ENCODE results near the gene HS6ST1.
"Not testable (repeated sequence)": the region's sequence is repeated elsewhere in the genome, so short reads cannot be mapped to it uniquely, and the experiment has no call there.

Gene HS6ST1

DNA sequence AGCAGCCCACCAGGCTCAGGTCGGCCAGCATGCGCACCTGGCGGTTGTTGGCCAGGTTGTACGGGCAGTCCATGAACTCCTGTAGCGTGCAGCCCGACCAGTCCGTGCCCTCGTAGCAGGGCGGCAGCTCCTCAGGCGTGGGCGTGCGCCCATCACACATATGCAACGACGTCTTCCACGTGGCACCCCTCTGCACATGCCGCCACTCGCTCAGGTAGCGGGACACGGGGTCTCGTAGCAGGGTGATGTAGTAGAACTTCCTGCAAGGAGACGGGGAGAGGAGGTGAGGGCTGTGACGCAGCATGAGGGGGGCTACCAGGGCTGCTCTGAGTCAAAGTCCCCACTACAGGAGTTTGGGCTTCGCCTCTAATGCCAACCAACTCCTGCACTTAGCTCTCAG is 50.1 kb downstream of the HS6ST1 start:
- not testable (repeated sequence) for DNase-seq

DNA sequence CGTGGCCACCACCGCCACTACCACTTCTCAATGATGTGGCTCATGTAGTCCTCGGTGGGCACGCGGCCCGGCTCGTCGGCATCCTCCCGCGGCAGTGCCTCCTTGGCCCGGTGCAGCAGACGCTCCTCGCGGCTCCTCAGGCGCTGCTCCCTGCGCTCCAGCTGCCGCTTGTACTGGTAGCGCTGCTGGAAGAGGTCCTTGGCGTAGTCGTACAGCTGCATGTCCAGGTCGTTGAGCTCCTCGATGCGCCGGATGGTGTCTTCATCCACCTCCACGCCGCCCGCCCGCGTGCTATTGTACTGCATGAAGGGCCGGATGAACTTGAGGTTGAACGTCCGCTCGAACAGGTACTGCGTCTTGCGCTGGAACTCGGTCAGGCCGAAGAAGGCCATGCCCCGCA is 50.5 kb downstream of the HS6ST1 start:
- DNase-seq, result not testable (repeated sequence)

GRCh38 chr2:128267649-128268048 is 51.0 kb downstream of the HS6ST1 start:
- DNase-seq, result not testable (repeated sequence)

GRCh38 chr2:128267197-128267596 is 51.5 kb downstream of the HS6ST1 start:
- not testable (repeated sequence) for DNase-seq

GRCh38 chr2:128266463-128266862 is 52.2 kb downstream of the HS6ST1 start:
- DNase-seq, result not testable (repeated sequence)

DNA sequence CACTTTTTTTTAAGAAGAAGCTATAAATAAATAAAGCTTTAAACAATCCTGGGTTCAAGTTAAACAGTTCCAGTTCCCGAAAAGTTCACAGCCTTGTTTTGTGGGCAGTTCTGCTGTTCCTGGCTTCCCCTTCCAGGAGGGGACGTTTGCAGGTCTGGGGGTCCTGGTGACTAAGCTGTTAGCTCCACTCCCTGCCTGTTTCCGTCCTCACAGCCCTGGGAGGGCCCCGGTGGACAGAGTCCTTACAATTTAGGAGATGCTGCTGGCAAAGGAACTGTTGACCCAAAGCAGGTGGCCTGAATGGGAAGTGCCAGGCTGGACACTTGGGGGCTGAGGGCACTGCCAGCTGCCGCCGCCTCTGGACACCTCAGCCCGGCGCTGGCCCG is 53.1 kb downstream of the HS6ST1 start:
- DNase-seq, result not testable (repeated sequence)

DNA sequence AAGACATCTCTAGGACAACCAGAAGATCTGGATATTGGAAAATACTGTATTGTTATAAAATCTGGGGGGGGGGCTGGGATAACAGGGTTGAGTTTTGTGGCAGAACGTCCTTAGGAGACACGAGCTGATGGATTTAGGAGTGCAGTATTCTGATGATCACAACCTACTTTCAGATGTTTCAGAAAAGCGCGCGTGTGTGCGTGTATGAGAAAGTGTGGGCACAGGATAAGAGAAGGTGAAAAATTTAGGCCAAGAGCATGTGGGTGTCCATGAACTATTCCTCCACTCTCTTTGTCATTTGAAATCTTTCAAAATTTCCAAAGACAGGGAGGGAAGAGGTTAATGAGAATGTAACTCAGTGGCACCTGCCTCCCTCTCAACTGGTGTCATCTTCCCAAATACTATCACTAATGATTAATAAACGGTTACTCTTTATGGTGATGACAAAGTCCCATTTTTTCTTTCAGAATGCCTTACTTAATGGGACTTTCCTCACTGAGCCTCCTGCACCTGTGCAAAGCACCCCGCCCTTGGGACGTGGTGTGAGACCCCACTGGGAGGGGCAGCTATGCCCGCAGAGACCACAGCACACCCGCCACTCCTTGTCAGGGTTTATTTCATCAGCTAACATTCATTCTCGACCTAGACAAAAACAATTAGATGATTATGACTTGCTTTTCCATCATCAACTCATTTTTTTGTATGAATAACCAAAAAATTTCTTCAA is 53.6 kb downstream of the HS6ST1 start:
- DNase-seq, result no peak

- no peak for DNase-seq
Measured at GRCh38 chr2:128263902-128264331, 54.8 kb downstream of the HS6ST1 start.

DNA sequence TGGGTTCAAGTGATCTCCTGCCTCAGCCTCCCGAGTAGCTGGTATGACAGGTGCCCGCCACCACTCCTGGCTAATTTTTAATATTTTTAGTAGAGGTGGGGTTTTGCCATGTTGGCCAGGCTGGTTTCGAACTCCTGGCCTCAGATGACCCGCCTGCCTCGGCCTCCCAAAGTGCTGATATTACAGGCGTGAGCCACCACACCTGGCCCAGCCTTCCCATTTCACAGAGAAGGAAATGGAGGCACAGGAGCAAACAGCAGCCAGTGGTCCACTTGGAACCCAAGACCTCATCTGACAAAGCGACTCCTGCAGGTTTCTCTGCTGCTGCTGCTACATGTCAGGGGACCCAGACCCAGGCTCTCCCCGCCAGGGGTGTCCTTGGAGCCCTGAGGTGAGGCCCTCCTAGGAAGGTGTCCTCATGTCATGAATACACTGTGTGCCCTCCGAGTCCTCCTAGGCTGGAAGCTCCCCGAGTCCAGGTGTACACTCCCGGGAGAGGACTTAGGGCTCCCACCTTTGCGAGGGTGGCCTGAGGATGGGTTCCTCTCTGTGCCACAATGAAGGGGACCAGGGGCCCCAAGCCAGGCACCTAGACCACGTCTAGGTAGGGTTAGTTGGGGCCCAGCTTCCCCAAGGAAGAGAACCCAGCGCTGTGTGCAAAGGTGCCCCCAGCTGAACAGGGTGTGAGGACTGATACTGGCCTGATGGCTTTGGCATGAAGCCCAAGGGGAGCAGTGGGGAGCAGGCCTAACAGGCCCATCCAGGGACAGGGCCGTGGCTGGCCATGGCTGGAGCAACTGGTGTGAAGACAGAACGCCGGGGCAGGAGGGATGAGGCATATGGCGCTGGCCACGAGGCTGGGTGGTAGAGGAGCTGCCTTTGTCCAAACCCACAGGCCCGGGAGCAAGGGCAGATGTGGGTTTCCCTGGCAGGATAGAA is 56.1 kb downstream of the HS6ST1 start:
- no peak for DNase-seq

DNA sequence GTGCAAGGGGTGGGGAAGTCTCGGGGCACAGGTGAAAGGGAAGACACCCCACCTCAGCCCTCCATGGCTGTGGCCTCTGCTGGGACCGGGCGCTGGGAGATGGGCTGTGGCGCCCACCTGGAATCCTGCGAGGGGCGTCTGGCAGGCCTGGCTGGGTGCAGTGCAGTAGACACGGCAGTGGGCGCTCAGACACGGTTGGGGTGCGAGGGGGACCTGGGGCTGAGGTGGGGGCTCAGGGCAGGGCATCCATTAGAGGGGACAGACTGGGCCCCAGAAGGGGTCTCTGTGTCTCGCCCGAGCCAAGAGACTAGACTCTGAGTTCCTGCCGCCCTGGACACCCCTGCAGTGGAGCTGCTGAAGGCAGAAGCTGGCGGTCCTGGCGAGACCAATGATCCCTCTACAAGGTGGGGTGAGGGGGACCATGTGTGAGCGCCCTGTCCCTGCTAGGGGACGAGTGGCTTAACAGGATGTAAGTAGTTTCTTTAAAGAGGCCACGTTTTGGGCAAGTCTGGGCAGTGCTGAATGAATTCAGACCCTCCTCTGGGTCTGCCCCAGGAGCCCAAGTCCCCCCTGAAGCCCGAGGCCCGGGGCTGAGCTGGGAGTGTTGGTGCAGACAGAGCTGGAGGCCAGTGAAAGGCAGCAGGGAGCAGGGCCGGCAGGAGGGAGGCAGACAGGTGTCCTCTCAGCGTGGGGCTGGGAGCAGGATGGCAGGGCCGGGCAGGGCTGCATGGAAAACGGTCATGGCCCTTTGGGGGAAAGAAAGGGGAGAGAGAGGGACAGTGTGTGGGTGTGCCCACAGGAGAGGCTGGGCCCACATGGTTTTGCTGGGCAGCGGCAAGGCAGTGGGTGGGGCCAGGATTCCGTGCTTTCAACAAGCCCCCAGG is 57.2 kb downstream of the HS6ST1 start:
- peak; percentile 24 for DNase-seq

- peak; percentile 29 for DNase-seq
Measured at GRCh38 chr2:128260239-128261138, 58.2 kb downstream of the HS6ST1 start.

DNA sequence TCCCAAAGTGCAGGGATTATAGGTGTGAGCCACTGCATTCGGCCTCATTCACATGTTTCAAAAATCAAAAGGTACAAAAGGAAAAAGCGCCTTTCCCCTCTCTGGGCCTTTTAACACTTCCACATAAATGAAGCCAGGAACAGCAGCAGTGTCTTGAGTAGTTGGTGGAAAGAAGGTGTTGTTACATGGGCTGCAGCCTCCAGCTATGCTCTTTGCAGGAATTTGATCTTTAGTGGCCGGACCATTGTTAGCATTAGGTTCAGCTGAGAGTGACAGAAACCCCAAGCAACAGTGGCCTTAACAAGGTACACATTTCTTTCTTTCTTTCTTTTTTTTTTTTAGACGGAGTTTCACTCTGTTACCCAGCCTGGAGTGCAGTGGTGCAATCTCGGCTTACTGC is 59.1 kb downstream of the HS6ST1 start:
- DNase-seq, result no peak

- DNase-seq, result no peak
Measured at GRCh38 chr2:128258218-128258617, 60.5 kb downstream of the HS6ST1 start.

- no peak for DNase-seq
Measured at GRCh38 chr2:128252501-128252900, 66.2 kb downstream of the HS6ST1 start.

DNA sequence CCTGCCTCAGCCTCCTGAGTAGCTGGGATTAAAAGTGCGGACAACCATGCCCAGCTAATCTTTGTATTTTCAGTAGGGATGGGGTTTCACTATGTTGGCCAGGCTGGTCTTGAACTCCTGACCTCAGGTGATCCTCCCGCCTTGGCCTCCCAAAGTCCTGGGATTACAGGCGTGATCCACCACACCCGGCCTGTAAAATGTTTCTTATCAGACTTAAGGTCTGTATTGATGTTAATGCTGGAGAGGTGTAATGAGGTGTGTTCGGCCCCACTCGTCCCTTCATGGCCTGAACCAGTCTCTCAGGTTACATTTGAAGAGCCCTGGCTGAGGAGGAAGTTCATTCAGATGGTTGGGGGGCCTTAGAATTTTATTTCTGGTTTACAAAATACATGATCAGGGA is 66.6 kb downstream of the HS6ST1 start:
- not testable (repeated sequence) for DNase-seq

DNA sequence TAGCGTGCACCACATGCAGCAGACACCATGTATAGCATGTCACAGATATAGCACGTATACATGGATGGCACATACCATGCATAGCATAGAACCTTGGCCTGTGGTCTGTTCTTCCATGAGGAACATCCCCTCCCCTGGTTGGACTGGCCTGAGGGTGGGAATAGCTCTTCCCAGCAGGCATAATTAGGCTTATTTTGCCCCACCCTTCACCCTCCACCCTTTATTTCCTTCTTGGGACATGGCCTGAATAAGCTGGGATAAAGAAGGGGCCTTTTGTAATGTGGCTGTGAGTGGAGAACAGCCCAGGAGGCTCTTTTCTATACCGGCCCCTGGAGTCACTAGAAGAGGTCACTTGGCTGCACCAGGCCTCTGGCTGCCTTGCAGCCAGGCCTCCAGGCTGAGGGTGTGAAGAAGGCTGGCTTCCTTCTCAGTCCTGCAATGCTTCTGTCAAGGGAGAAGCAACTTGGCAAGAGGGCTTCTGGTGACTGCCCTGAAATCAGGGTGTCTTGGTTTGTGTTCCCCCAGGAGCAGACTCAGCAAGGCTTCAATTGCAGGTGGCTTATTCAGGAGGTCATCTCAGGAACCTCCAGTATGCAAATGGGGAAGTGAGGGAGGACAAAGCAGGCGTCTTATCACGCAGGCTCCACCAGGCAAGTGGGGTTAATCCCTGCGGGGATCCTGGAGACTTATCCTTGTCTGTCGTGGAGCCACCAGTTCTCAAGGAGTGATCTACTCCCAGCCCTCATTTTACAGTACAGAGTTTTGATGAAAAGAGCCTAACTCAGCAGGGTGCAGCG is 68.2 kb downstream of the HS6ST1 start:
- no peak for DNase-seq

DNA sequence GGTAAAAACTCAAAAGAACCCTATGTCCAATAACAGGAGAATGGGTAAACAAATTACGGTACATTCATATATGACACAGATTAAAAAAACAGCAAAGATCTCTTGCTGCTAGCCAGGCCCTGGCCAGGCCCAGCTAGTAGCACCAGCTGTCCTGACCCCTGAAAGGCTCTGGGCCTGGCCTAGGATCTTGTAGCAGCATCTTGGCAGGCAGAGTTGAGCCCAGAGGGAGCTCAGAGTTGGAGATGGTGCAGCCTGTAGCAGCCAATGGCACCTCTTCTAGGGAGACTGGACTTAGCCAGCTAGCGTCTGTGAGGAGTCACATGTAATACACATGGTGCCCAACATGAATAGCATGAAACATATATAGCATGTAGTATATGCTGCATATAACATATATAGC is 69.1 kb downstream of the HS6ST1 start:
- no peak for DNase-seq

- no peak for DNase-seq
Measured at GRCh38 chr2:128245813-128246212, 72.9 kb downstream of the HS6ST1 start.

- DNase-seq, result no peak
Measured at GRCh38 chr2:128241896-128242295, 76.8 kb downstream of the HS6ST1 start.

GRCh38 chr2:128237911-128238697 is 80.6 kb downstream of the HS6ST1 start:
- DNase-seq, result no peak
